Gastroesophageal sphincter (tissue), 3 donors: Measurements from ENCODE around the gene UBA1.

Experiments used
- CTCF ChIP-seq, 4 experiments: fragments of 200-600 bp in 2 of 4; fragments of 450-650 bp in 2 of 4; sonication (generic) in 1 of 4; IDR thresholded peaks; one replicate each; pipeline ENCODE4 v1.5.1; 2017 to 2019; ENCODE audit warnings: antibody characterized with exemption in 4 of 4, mild to moderate bottlenecking in 2 of 4, moderate library complexity in 2 of 4
- POLR2A ChIP-seq, 2 donors: fragments of 450-650 bp; IDR thresholded peaks; one replicate each; pipeline ENCODE4 v1.6.1; 2017; ENCODE audit warnings: antibody characterized with exemption in 2 of 2, mild to moderate bottlenecking in 2 of 2, moderate library complexity in 1 of 2

DNA sequence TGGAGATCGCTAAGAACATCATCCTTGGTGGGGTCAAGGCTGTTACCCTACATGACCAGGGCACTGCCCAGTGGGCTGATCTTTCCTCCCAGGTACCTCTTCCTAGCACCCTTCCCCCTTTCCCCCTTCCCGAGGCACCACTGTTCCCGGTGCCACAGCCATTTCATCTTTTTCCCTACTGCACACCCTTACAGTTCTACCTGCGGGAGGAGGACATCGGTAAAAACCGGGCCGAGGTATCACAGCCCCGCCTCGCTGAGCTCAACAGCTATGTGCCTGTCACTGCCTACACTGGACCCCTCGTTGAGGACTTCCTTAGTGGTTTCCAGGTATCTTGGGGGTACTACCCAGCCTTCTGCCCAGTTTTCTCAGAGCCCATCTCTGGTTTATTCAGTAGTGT lies 5.7 kb downstream of the UBA1 start:
- TF ChIP-seq CTCF (IDR thresholded peaks at IDR 0.05) (no peak), POLR2A (IDR thresholded peaks at IDR 0.05) (no peak)
